ENCODE results near the gene CTDSP2.
"Not testable (repeated sequence)": the region's sequence is repeated elsewhere in the genome, so short reads cannot be mapped to it uniquely, and the experiment has no call there.

The CTDSP2 gene

GRCh38 chr12:57846577-57847319 lies at the start of gene CTDSP2:
Gene CTDSP2, minus strand, starts transcription at chr12:57846729. Its CDS starts 294 bp downstream, at chr12:57846435.
- peak; percentile 49 for DNase-seq

- DNase-seq = no peak
Measured at GRCh38 chr12:57896115-57896433, 49.5 kb upstream of the CTDSP2 start.

- no peak for DNase-seq
Measured at GRCh38 chr12:57895389-57896114, 49.0 kb upstream of the CTDSP2 start.

- DNase-seq = no peak
Measured at GRCh38 chr12:57894399-57895292, 48.1 kb upstream of the CTDSP2 start.

- no peak for DNase-seq
Measured at GRCh38 chr12:57893431-57894353, 47.2 kb upstream of the CTDSP2 start.

GRCh38 chr12:57892232-57892972 lies 45.9 kb upstream of the CTDSP2 start:
- no peak for DNase-seq

- DNase-seq = no peak
Measured at GRCh38 chr12:57891542-57892228, 45.2 kb upstream of the CTDSP2 start.

GRCh38 chr12:57890191-57891115 lies 43.9 kb upstream of the CTDSP2 start:
- DNase-seq = no peak

- no peak for DNase-seq
Measured at GRCh38 chr12:57889500-57889989, 43.0 kb upstream of the CTDSP2 start.

GRCh38 chr12:57888409-57889157 lies 42.1 kb upstream of the CTDSP2 start:
- DNase-seq = no peak

- no peak for DNase-seq
Measured at GRCh38 chr12:57887631-57888408, 41.3 kb upstream of the CTDSP2 start.

- not testable (repeated sequence) for DNase-seq
Measured at GRCh38 chr12:57886964-57887363, 40.4 kb upstream of the CTDSP2 start.

GRCh38 chr12:57886542-57886941 lies 40.0 kb upstream of the CTDSP2 start:
- no peak for DNase-seq

- DNase-seq = no peak
Measured at GRCh38 chr12:57885207-57885606, 38.7 kb upstream of the CTDSP2 start.

GRCh38 chr12:57883700-57884099 lies 37.2 kb upstream of the CTDSP2 start:
- DNase-seq = no peak

GRCh38 chr12:57883057-57883456 lies 36.5 kb upstream of the CTDSP2 start:
- no peak for DNase-seq

- DNase-seq = no peak
Measured at GRCh38 chr12:57882575-57882974, 36.0 kb upstream of the CTDSP2 start.

- DNase-seq = no peak
Measured at GRCh38 chr12:57881475-57881874, 34.9 kb upstream of the CTDSP2 start.

All from KG1 (cell line).